GM12875 (cell line): Measurements from ENCODE around the gene AGMO.

Experiments used
- H3K4me3 ChIP-seq: one replicate; pipeline ENCODE4 v1.5.1; 2011; ENCODE audit warnings: low read depth, low read length, control low read depth
- CTCF ChIP-seq: IDR thresholded peaks from 2 replicates; pipeline ENCODE4 v1.5.1; 2011; ENCODE audit warnings: low read depth, mild to moderate bottlenecking, control low read depth, inconsistent platforms, low read length, moderate library complexity, borderline replicate concordance; ENCODE audit not compliant: insufficient read depth

The AGMO gene

GRCh38 chr7:15582773-15583172, 21.0 kb upstream of the AGMO start:
- TF ChIP-seq CTCF, result no peak
- H3K4me3 ChIP-seq, result no peak overlapping the region

- H3K4me3 ChIP-seq, result no peak overlapping the region
- TF ChIP-seq CTCF, result no peak
Measured at GRCh38 chr7:15581352-15581951, 19.6 kb upstream of the AGMO start.

GRCh38 chr7:15580604-15581351, 19.0 kb upstream of the AGMO start:
- TF ChIP-seq CTCF, result no peak
- no peak overlapping the region for H3K4me3 ChIP-seq

- no peak overlapping the region for H3K4me3 ChIP-seq
- no peak for TF ChIP-seq CTCF
Measured at GRCh38 chr7:15577600-15577999, 15.8 kb upstream of the AGMO start.

GRCh38 chr7:15571301-15571878, 9.6 kb upstream of the AGMO start:
- no peak for TF ChIP-seq CTCF
- no peak overlapping the region for H3K4me3 ChIP-seq

- no peak for TF ChIP-seq CTCF
- H3K4me3 ChIP-seq, result no peak overlapping the region
Measured at GRCh38 chr7:15567652-15568051, 5.8 kb upstream of the AGMO start.

GRCh38 chr7:15567036-15567435, 5.2 kb upstream of the AGMO start:
- no peak for TF ChIP-seq CTCF
- H3K4me3 ChIP-seq, result no peak overlapping the region
